Astrocyte of the hippocampus (primary cell): ENCODE data around the gene TMEM237.

Experiments used
- DNase-seq: peaks from one replicate; pipeline ENCODE4 v3.0.0; 2011; ENCODE audit warnings: low read depth, low spot score

Gene TMEM237

DNA sequence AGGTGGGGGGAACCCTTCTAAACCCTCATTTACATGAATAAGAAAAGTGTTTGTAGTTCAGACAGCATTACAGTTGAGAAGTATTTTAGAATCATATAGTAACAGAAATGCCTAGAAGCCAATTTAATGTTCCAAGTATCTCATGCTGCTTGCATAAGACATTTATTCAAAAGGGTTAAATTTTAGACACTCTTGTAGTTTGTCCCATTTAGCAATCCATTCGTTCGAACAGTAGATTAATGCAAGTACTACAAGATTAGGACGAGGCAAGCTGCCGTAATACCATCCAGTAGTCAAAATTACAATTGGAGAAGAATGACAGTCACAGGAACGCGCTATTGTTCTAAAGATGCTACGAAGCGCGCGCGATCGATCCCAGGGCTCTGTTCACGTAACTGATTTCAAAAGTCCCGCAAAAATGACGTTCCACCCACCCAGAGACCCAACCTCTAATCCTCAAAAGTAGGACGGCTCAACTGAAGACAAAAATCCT lies 1.2 kb downstream of the TMEM237 start:
- DNase-seq = peak; percentile 5

DNA sequence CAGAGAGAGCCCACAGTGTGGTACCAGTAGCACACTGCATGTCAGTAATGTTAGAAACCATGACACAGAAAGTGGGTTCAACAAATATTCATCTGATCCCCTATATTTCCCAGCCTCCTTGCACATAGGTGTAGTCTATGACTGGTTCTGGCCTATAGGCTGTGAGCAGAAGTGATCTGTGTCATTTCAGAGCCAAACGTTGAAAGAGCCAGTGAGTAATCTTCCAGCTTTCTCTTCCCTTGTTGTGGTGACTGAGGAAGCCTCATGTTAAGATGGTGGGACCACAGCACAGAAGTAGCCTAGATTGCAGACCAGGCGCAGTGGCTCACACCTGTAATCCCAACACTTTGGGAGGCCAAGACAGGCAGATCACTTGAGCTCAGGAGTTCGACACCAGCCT lies 4.1 kb downstream of the TMEM237 start:
- DNase-seq = no peak

DNA sequence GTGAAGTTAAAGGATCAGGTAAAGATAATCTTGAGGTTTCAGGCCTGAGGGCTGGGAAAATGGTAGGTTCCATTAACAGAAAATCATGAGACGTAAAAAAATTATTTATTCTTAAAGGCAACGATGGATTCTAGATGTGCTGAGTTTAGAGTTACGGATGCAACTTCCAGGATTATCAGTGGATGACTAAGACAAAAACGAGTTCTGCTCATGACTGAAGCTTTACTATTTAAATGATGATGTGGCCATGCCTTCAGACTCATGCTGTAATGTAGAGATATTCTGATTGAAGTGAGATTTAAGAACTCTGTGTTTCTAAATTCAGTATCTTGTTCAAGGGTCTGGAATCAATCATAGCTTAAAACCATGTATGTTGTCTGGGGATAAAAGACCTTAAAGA lies 5.0 kb downstream of the TMEM237 start:
- no peak for DNase-seq

DNA sequence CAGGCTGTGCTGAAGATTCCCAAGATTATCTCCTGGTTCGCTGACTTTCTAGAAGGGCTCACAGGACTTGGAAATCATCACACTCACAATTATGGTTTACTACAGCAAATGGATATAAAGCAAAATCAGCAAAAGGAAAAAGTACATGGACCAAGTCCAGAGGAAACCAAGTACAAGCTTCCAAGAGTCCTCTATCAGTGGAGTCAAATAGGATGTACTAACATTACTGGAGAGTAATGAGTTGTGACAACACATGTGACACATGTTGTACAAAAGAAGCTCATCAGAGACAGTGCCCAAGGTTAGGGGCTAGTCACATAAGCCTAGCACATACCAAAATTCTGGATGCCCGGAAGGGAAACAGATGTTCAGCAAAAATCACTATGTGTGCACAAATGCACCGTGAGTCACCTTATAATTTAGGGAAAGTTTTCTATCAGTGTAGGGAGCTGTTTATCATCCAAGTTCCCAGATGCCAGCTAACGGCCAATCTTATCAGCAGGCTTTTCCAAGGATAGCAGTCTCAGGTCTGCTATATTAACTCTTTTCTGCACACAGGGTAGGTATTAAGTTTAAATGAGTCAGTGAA lies 9.5 kb downstream of the TMEM237 start:
- DNase-seq = no peak

DNA sequence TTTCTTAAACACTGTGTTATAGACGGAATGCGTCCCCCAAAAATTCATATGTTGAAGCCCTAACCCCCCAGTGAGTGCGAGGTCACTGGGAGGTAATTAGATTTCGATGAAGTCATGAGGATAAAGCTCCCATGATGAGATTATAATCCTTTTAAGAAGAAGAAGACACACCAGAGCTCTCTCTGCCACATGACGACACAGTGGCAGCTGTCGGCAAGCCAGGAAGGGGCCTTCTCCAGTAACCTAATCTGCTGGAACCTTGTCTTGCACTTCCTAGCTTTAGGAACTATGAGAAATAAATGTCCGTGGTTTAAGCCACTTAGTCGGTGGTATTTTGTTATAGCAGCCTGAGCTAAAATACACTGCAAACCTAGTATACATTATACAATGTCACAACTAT lies 12.3 kb downstream of the TMEM237 start:
- DNase-seq = no peak

DNA sequence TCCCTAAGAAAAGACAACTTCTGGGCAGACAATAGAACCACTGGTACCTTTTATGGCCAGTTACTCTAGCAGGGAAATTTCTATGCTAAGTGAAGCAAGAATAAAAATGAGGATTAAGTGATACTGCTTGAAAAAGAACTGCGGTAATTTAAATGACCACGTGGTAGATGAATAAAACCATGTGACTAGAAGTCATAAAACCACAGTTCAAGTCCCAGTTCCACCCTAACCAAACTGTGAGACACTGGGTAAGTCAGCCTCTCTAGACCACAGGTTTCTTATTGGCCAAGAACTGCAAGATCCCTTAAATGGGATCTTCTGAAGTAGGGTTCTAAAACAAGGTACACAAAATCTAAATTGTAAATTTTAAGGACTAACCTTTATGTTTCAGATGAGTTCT lies 12.7 kb downstream of the TMEM237 start:
- no peak for DNase-seq

DNA sequence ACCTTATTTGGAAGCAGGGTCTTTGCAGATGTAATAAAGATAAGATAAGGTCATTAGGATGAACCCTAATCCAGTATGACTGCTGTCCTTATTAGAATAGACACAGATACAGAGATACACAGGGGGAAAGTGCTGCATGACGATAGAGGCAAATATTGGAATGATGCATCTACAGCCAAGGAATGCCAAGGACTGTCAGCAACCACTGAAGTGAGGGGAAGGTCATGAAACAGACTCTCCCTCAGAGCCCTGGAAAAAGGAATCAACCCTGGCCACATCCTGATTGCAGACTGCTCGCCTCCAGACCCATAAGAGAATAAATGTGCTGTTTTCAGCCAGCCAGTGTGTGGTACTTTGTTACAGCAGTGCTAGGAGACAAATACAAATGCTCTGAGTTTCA lies 14.8 kb downstream of the TMEM237 start:
- peak; percentile 33 for DNase-seq

DNA sequence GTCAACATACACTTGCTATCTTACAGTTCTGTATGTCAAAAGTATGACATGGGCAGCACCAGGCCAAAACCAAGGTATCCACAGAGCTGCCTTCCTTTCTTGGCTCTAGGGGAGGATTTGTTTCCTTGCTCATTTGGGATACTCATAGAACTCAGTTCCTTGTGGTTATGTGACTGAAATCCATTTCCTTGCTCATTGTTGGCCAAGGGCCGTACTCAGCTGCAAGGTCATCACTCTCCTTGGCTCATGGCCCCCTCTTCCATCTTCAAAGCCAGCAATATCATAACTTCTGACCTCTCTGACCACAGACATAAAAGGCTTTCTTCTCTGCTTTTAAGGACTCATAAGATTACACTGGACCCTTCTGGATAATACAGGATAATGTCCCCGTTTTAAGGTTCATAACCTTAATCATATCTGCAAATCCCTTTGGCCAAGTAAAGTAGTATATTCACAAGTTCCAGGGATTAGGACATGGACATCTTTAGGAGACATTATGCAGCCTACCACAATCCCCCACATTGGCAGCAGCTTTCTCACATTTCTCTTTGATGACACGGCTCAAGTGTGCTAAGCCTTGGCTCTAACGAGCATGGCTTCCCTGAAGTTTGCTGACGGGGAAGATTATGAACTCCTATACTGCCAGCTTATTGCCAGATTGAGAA lies 20.9 kb downstream of the TMEM237 start:
- peak; percentile 39 for DNase-seq

DNA sequence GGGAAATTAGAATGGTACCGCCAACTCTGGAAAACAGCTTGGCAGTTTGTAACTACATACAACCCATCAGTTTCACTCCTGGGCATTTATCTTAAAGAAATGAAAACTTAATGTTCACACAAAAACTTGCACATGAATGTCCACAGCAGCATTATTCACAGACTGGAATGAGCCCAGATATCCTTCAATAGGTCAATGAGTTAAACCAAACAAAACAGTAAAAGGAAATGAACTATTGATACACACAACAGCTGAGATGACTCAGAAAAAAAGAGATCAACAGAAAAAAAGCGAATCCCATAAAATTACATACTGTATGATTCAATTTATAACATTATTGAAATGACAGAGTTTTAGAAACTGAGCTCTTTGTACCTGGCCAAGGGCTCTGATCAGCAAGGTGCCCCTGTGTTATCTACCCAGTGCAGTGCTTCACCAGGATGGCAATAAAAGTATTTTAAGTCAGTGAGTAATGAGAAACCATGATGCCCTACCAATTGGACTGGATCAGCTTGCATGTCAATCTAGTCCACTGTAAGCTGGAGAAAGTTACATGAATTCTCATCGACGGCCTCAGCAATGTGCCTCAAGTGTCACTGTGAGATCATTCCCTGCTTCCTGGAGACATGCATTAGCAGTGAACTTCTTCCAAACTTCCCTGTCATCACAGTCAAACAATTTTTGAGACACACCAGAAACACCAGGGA lies 21.9 kb downstream of the TMEM237 start:
- no peak for DNase-seq

DNA sequence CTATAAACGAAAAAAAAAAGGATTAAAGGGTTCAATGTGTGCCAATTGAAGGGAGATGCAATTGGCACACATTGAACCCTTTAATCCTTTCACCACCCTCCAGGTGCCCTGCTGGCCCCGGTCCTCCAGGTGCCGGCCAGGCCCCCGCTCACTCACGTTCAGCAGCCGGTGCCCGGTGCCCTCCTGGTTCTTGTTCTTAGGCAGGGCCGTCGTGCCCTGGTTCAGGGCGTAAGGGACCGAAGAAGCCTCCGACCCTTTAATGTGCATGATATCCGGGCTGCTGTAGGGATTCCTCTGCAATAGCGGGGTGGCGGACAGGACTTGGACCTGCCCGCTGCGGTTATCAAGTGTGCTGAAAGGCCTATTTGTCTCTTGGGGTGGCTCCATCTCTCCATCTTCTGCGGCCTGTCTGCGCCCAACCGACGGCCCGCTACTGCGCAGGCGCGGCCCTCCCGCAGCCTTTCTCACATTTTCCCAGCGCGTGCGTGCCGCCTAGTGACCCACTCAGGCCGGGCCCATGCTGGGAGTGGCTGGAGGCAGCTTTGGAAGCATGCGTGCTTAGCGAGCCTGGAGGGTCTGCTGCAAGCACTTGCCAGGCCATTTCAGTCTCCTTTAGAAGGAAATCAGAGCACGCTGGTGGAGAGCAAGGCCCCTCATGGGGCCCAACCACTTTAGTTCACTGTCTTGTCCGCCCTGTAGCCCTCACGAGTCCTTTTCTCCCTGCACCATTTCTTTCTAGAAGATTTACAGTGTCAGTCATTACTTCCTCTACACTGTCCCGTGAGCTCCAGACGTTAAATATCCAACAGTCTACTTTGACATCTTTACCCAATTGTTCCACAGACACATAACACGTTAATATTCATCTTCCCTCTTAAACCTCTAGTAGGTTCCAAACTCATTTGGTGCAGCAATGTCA lies 24.3 kb downstream of the TMEM237 start:
- peak; percentile 66 for DNase-seq

DNA sequence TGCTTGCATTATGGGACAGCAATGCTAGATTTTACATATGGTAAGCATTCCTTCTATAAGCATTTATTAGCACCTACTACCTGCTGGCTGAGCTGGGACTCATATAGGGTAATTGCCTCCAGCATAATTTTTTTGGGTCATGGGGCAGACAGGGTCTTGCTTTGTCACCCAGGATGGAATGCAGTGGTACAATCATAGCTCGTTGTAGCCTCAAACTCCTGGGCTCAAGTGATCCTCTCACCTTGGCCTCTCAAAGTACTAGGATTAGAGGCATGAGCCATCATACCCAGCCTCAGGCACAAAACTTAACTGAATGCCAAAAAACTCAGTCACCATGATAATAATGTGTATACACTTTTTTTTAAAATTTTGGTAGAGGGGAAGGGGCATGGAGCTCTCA lies 35.3 kb downstream of the TMEM237 start:
- DNase-seq = no peak

DNA sequence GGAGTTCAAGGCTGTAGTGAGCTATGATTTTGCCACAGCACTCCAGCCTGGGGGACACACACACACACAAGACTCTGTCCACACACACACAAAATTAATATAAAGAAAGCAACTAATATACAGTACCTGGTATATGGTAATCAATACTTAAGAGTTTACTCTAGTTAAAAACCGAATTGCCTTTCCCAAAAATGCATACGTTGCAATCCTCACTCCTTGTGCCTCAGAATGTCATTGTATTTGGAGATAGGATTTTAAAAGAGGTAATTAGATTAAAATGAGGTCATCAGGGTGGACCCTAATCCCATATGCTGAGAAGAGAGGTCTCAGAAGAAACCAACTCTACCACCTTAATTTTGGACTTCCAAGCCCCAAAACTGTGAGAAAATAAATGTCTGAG lies 35.7 kb downstream of the TMEM237 start:
- no peak for DNase-seq

DNA sequence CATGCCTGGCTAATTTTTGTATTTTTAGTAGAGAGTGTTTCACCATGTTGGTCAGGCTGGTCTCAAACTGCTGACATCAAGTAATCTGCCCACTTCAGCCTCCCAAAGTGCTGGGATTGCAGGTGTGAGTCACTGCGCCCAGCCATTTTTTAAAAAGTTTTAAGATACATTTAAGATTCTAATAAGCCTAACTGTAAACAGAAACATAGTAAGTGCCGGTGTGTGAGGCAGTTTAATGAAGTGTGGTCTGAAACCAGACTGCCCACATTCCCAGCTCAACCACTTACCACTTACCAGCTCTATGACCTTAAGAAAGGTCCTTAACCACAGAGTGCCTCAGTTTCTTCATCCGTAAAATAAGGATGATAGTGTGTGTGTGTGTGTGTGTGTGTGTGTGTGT lies 42.4 kb downstream of the TMEM237 start:
- peak; percentile 32 for DNase-seq

DNA sequence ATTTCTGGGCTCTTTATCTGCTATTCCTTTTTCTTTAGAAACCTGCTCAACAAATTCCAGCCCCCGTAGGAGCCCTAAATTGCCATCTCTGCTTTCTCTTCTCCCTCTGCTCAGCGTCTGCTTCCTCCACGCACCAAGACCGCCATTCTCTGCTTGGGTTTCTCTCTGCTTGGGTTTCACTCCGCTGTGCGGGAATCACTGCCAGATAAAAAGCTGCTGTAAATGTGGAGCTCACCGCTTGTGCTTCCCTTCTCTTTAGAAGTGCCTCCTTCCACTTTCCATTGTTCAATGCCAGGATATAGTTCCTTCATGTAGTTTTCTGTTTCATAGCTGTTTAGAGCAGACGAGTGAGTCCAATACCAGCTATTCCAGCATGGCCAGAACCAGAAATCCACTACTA lies 45.9 kb downstream of the TMEM237 start:
- no peak for DNase-seq

DNA sequence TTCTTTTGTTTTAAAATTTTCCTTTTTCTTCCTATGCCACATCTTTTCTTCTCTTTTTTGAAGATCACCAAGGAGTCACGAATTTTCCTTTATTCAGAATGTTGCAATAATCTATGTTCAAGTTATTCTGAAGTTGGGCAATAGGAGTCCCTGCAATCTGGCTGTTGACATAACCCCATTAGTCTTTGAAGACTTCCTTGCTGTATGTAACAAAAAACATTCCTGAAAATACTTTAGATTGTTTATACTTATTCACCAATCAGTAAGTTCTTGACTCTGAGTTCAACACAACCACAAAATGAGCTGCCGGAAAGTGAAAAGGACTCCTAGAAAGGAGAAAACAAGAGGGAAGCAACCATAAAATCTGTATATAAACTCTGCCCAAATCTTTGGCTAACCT lies 62.8 kb downstream of the TMEM237 start:
- DNase-seq = peak; percentile 46

DNA sequence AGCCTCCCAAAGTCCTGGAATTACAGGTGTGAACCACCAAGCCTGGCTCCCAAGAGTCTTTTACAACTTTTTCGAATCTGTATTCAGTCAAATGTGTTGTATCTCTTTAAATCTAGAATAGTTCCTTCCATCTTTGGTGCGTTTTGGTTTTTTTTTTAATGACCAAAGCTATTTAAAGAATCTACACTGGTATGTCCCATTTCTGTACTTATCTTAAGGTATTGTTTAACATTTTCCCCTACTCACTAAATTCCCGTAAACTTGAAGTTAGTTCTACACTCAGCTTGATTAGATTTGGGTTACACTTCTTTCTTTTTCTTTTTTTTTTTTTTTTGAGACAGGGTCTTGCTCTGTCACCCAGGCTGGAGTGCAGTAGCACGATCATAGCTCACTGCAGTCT lies 63.8 kb downstream of the TMEM237 start:
- DNase-seq = peak; percentile 36

DNA sequence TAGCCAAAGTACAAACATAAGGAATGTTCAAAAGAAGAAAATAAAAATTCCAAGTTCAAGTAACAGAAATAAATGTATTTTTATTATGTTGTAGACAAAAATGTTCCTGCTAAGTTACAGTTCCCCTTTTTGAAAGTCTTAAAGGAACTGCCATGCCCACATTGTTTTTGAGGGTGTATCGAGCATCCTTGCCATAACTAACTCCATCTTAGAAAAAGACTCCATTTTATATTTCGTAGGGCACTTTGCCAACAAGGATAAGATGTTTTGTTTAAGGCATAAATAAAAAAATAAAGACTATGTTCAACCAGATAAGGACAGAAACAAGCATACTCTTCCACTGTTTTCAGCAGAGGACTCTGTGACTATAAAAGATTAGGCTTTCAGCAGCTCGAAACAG lies 67.3 kb downstream of the TMEM237 start:
- DNase-seq = no peak

DNA sequence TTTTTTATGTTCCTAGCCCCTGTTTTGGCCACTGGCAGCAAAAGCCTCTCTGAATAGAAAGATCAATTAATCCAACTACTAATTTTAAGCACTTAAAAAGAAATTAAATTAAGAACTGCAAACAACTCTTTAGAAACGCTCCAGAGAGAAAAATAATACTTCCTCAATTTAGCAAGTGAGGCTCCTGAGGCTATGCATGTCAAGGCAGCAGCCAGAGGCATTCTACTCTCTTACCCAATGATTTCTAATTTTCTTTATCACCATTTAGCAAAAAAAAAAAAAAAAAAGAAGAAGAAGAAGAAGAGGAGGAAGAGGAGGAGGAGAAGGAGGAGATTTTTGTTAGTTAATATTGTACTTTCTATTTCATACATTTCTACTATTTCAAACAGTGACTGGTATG lies 68.5 kb downstream of the TMEM237 start:
- no peak for DNase-seq

DNA sequence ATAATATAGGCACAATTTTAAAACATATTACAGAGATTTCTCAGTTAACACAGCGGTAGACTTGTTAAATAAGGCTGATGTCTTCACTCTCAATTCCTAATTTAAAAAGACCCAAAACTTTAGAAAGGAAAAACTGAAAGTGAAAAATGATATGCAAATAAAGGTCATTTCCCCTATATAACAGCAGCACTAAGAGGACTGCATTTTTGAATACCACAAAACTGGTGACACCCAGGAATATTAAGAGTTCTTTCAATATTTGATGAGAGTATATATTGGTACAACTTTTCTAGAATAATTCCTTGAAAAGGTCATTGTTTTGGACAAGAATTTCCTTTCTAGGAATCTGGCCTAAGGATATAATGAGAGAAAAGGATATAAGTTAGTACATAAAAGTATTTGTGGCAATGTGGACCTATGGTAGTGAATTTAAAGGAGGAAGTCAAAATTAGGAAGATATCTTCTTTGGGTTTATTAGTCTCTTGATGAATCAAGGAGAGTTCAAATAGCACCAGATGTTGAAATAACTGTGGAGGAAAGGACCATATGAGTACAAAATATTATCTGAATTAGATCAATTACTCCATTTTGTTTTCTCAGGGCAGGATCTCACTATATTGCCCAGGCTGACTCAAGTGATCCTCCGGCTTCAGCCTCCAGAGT lies 70.3 kb downstream of the TMEM237 start:
- DNase-seq = no peak
